ENCODE results near the gene HIVEP3.

HIVEP3 gene

DNA sequence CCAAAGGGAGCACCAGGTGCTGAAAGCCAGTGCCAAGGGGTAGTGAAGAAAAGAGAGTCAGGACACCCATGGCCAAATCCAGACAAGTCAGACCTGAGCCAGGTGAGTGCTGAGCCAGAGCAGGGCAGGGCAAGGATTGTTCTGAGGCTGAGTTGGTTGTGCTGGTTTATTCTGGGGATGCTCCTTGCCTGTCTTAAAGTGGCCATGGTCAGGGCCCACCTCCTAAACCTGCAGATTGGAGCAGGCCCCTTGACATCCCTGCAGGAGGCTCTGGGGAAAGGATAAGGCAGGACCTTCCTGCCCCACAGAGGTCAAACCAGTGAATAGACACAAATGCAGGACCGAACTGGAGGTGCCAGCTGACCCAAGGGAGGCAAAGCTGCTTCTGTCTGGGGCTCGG lies 138.4 kb downstream of the HIVEP3 start:
- TF ChIP-seq, protein P1, sequence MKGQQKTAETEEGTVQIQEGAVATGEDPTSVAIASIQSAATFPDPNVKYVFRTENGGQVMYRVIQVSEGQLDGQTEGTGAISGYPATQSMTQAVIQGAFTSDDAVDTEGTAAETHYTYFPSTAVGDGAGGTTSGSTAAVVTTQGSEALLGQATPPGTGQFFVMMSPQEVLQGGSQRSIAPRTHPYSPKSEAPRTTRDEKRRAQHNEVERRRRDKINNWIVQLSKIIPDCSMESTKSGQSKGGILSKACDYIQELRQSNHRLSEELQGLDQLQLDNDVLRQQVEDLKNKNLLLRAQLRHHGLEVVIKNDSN (IDR thresholded peaks at IDR 0.05), result no peak
- no peak for TF ChIP-seq YY1 (IDR thresholded peaks at IDR 0.05; ENCODE audit: low read depth)
- no peak for TF ChIP-seq EP300 (IDR thresholded peaks at IDR 0.05; ENCODE audit: borderline replicate concordance)
- TF ChIP-seq, protein P2, sequence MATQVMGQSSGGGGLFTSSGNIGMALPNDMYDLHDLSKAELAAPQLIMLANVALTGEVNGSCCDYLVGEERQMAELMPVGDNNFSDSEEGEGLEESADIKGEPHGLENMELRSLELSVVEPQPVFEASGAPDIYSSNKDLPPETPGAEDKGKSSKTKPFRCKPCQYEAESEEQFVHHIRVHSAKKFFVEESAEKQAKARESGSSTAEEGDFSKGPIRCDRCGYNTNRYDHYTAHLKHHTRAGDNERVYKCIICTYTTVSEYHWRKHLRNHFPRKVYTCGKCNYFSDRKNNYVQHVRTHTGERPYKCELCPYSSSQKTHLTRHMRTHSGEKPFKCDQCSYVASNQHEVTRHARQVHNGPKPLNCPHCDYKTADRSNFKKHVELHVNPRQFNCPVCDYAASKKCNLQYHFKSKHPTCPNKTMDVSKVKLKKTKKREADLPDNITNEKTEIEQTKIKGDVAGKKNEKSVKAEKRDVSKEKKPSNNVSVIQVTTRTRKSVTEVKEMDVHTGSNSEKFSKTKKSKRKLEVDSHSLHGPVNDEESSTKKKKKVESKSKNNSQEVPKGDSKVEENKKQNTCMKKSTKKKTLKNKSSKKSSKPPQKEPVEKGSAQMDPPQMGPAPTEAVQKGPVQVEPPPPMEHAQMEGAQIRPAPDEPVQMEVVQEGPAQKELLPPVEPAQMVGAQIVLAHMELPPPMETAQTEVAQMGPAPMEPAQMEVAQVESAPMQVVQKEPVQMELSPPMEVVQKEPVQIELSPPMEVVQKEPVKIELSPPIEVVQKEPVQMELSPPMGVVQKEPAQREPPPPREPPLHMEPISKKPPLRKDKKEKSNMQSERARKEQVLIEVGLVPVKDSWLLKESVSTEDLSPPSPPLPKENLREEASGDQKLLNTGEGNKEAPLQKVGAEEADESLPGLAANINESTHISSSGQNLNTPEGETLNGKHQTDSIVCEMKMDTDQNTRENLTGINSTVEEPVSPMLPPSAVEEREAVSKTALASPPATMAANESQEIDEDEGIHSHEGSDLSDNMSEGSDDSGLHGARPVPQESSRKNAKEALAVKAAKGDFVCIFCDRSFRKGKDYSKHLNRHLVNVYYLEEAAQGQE (IDR thresholded peaks at IDR 0.05; ENCODE audit: low read depth), result no peak
- TF ChIP-seq TEAD4 (IDR thresholded peaks at IDR 0.05), result no peak
- TF ChIP-seq FOXM1 (IDR thresholded peaks at IDR 0.05; ENCODE audit: borderline replicate concordance, low read depth), result no peak
- no peak for TF ChIP-seq CREB1 (IDR thresholded peaks at IDR 0.05; ENCODE audit: low read depth)
- TF ChIP-seq, protein P3, sequence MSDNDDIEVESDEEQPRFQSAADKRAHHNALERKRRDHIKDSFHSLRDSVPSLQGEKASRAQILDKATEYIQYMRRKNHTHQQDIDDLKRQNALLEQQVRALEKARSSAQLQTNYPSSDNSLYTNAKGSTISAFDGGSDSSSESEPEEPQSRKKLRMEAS (IDR thresholded peaks at IDR 0.05), result no peak
- no peak for TF ChIP-seq NFIC (IDR thresholded peaks at IDR 0.05)
- TF ChIP-seq TCF12 (IDR thresholded peaks at IDR 0.05; ENCODE audit: low read depth), result no peak
- TF ChIP-seq TAF1 (IDR thresholded peaks at IDR 0.05; ENCODE audit: low read depth), result no peak
- no peak for TF ChIP-seq EGR1 (IDR thresholded peaks at IDR 0.05)
- no peak for TF ChIP-seq RAD21 (IDR thresholded peaks at IDR 0.05; ENCODE audit: low read depth)
- no peak for TF ChIP-seq CEBPB (IDR thresholded peaks at IDR 0.05)
- TF ChIP-seq ZBTB7A (IDR thresholded peaks at IDR 0.05; ENCODE audit: low read depth), result no peak

DNA sequence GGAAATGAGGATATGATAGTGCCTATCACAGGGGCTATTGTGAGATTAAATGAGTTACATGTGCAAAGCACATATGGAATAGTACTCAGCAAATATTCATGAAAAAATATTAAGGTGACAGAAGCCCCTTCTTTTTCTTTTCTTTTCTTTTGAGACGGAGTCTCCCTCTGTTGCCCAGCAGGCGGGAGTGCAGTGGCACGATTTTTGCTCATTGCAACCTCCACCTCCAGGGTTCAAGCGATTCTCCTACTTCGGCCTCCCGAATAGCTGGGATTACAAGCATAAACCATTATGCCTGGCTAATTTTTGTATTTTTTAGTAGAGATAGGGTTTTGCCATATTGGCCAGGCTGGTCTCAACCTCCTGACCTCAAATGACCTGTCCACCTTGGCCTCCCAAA lies 139.4 kb downstream of the HIVEP3 start:
- TF ChIP-seq TAF1 (IDR thresholded peaks at IDR 0.05; ENCODE audit: low read depth) (no peak), CEBPB (IDR thresholded peaks at IDR 0.05) (no peak), TEAD4 (IDR thresholded peaks at IDR 0.05) (no peak), TCF12 (IDR thresholded peaks at IDR 0.05; ENCODE audit: low read depth) (no peak), RAD21 (IDR thresholded peaks at IDR 0.05; ENCODE audit: low read depth) (no peak), YY1 (IDR thresholded peaks at IDR 0.05; ENCODE audit: low read depth) (no peak), CREB1 (IDR thresholded peaks at IDR 0.05; ENCODE audit: low read depth) (no peak), NFIC (IDR thresholded peaks at IDR 0.05) (no peak), FOXM1 (IDR thresholded peaks at IDR 0.05; ENCODE audit: borderline replicate concordance, low read depth) (no peak), EGR1 (IDR thresholded peaks at IDR 0.05) (no peak), EP300 (IDR thresholded peaks at IDR 0.05; ENCODE audit: borderline replicate concordance) (no peak), ZBTB7A (IDR thresholded peaks at IDR 0.05; ENCODE audit: low read depth) (no peak)
- TF ChIP-seq, protein P2 (IDR thresholded peaks at IDR 0.05; ENCODE audit: low read depth), result no peak
- TF ChIP-seq, protein P3 (IDR thresholded peaks at IDR 0.05), result no peak

DNA sequence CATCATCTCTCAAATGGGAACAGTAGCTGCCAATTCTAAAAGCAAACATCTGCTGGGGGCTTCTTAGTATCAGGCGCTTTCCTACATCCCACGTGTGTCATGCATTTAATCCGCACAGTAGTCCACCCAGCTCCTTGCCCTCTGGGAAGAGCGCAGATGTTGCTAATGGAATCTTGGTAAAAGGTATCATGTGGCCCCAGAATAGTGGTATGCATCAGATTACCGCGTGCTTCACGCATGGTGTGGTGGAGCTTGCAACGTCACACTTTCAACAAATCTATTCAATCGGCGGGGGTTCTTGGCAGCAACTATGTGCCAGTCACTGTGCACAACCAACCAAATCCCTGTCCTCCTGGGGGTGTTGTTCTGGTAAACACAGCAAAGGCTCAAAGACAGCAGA lies 141.0 kb downstream of the HIVEP3 start:
- TF ChIP-seq CEBPB (IDR thresholded peaks at IDR 0.05) (no peak), TEAD4 (IDR thresholded peaks at IDR 0.05) (no peak), YY1 (IDR thresholded peaks at IDR 0.05; ENCODE audit: low read depth) (no peak), FOXM1 (IDR thresholded peaks at IDR 0.05; ENCODE audit: borderline replicate concordance, low read depth) (no peak)
- TF ChIP-seq, protein P2 (IDR thresholded peaks at IDR 0.05; ENCODE audit: low read depth), result no peak

DNA sequence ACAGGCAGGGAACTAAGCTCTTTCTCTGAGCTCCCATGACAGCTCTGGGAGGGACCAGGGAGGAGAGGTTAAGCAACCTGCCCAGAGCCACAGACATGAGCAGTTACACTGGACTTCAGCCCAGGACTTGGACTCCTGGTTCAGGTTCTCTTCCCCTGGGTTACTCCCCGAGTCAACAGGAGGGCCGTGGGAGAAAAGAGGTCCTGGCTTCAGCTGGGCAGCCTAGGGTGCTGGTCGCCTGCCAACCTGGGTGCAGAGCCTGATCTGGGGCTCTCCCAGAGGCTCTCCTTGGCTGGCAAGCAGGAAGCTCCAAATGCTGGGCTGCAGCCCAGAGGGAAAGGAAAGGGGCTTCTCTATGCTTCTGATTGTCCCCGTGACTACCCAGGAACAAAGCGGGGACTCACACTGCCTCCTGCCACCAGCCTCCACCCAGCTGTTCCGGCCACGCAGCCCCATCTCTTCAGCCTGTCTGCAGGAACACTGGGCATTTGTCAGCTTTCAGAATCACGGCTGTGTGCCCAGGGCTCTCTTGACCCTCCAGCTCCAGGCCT lies 141.8 kb downstream of the HIVEP3 start:
- TF ChIP-seq NFIC (IDR thresholded peaks at IDR 0.05) (no peak), ZBTB7A (IDR thresholded peaks at IDR 0.05; ENCODE audit: low read depth) (no peak), CREB1 (IDR thresholded peaks at IDR 0.05; ENCODE audit: low read depth) (no peak), RAD21 (IDR thresholded peaks at IDR 0.05; ENCODE audit: low read depth) (no peak), FOXM1 (IDR thresholded peaks at IDR 0.05; ENCODE audit: borderline replicate concordance, low read depth) (no peak), TEAD4 (IDR thresholded peaks at IDR 0.05) (no peak)
- TF ChIP-seq, protein P1 (IDR thresholded peaks at IDR 0.05), result no peak
